Lower lobe of right lung (tissue), 2 donors: ENCODE results near the gene CRTAP. TPM values are rescaled to one million over a fixed set of nuclear protein-coding genes. Genes with fewer than 3 reads are reported as not detected.

Experiments used
- ATAC-seq, 2 donors: fragments of 200-7000 bp; cut with Tn5 transposase; one replicate each; pipeline ENCODE4 v1.9.1; 2020 to 2022; ENCODE audit warnings: mild to moderate bottlenecking in 2 of 2, moderate library complexity in 2 of 2
- DNase-seq: peaks from one replicate; pipeline ENCODE4 v3.0.0-alpha.2; 2020
- H3K27ac ChIP-seq: fragments of 200-600 bp; one replicate; pipeline ENCODE4 v1.8.0; 2022
- H3K27me3 ChIP-seq: fragments of 200-600 bp; one replicate; pipeline ENCODE4 v1.8.0; 2022; ENCODE audit warnings: low read depth
- H3K36me3 ChIP-seq: fragments of 200-600 bp; one replicate; pipeline ENCODE4 v1.8.0; 2022; ENCODE audit warnings: mild to moderate bottlenecking
- H3K4me1 ChIP-seq: fragments of 200-600 bp; one replicate; pipeline ENCODE4 v1.8.0; 2022
- H3K4me3 ChIP-seq: fragments of 200-600 bp; one replicate; pipeline ENCODE4 v1.8.0; 2022; ENCODE audit warnings: mild to moderate bottlenecking
- H3K9me3 ChIP-seq: fragments of 200-600 bp; one replicate; pipeline ENCODE4 v1.8.0; 2022
- intact Hi-C: fragments of 100-400 bp; cut with DNase I; formaldehyde crosslinking; loops from one replicate; pipeline ENCODE4 v1.11.0; 2022
- total RNA-seq: library from RNA; stranded (reverse); fragmentation: NEBNext Ultra II Directional; extraction: Animal tissue kit (Norgen Biotek cat#: 25700); gene quantifications from one replicate; pipeline ENCODE4 v1.2.1, GENCODE V29; 2021
- TF ChIP-seq, protein P1 (sequence below): fragments of 200-600 bp; IDR thresholded peaks from one replicate; pipeline ENCODE4 v1.8.0; 2022; ENCODE audit warnings: antibody characterized with exemption, mild to moderate bottlenecking
- donor health status: DM: no; HTN: yes; CAD: no; lungs with severe emphysema.

The CRTAP gene
- total RNA-seq, 1 donor from 2014 or later = 213 TPM

- peak; percentile 76 for DNase-seq
- Histone ChIP-seq H3K4me1 (peaks cover 20% of the 10 kb centered on the region), H3K36me3 (peaks cover 6% of the 10 kb centered on the region), H3K9me3 (no peaks in the 10 kb centered on the region), H3K27ac (no peak overlapping the region), H3K4me3 (no peak overlapping the region), H3K27me3 (no peaks in the 10 kb centered on the region)
- ATAC-seq = peak; percentile 49 to 63
- intact Hi-C loops = no loop called here
- TF ChIP-seq, protein P1, sequence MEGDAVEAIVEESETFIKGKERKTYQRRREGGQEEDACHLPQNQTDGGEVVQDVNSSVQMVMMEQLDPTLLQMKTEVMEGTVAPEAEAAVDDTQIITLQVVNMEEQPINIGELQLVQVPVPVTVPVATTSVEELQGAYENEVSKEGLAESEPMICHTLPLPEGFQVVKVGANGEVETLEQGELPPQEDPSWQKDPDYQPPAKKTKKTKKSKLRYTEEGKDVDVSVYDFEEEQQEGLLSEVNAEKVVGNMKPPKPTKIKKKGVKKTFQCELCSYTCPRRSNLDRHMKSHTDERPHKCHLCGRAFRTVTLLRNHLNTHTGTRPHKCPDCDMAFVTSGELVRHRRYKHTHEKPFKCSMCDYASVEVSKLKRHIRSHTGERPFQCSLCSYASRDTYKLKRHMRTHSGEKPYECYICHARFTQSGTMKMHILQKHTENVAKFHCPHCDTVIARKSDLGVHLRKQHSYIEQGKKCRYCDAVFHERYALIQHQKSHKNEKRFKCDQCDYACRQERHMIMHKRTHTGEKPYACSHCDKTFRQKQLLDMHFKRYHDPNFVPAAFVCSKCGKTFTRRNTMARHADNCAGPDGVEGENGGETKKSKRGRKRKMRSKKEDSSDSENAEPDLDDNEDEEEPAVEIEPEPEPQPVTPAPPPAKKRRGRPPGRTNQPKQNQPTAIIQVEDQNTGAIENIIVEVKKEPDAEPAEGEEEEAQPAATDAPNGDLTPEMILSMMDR = no peak
Observed at GRCh38 chr3:33149342-33149741, 35.5 kb downstream of the CRTAP start.

GRCh38 chr3:33152363-33153360, 38.8 kb downstream of the CRTAP start:
- H3K4me1 ChIP-seq = peaks cover 10% of the 10 kb centered on the region
- ATAC-seq (no peak), DNase-seq (no peak)
- no peaks in the 10 kb centered on the region for H3K27me3 ChIP-seq
- H3K9me3 ChIP-seq = no peaks in the 10 kb centered on the region
- no peaks in the 10 kb centered on the region for H3K36me3 ChIP-seq
- TF ChIP-seq, protein P1 = no peak
- H3K27ac ChIP-seq = no peak overlapping the region
- no peak overlapping the region for H3K4me3 ChIP-seq
- intact Hi-C loops = no loop called here

- no peaks in the 10 kb centered on the region for H3K27me3 ChIP-seq
- H3K4me3 ChIP-seq = no peak overlapping the region
- intact Hi-C loops = no loop called here
- no peak overlapping the region for H3K27ac ChIP-seq
- TF ChIP-seq, protein P1 = no peak
- no peak for ATAC-seq
- no peak for DNase-seq
- H3K9me3 ChIP-seq = no peaks in the 10 kb centered on the region
- no peaks in the 10 kb centered on the region for H3K36me3 ChIP-seq
- peaks cover 4% of the 10 kb centered on the region for H3K4me1 ChIP-seq
Observed at GRCh38 chr3:33153782-33154181, 40.0 kb downstream of the CRTAP start.

GRCh38 chr3:33155301-33155700, 41.5 kb downstream of the CRTAP start:
- Histone ChIP-seq H3K4me1 (no peaks in the 10 kb centered on the region), H3K4me3 (no peak overlapping the region), H3K9me3 (no peaks in the 10 kb centered on the region), H3K27me3 (no peaks in the 10 kb centered on the region), H3K36me3 (no peaks in the 10 kb centered on the region), H3K27ac (no peak overlapping the region)
- DNase-seq (no peak), ATAC-seq (no peak)
- TF ChIP-seq, protein P1 = no peak
- intact Hi-C loops = no loop called here

DNA sequence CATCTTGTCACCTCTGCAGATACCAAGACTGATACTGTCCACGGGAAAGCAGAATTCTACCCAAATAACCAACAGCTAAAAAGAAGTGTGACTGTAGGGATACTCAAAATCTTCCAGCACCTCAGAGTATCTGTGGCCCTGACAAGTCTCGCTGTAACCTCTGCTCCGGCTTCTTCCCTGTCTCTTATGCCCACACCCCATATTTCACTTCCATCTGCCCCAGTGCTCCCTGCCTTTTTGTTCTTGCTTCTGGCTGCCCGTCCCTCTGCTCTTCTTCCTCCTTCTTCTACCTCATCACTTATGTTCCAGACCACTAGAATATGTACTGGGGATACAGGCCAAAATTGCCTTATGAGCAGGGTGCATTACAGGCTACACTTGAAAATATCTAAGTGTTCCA, 45.4 kb downstream of the CRTAP start:
- intact Hi-C loops = no loop called here

More for the DNA sequence above, 45.4 kb downstream of the CRTAP start:
- Histone ChIP-seq H3K4me1 (no peaks in the 10 kb centered on the region), H3K27ac (no peak overlapping the region), H3K27me3 (no peaks in the 10 kb centered on the region), H3K36me3 (no peaks in the 10 kb centered on the region), H3K9me3 (no peaks in the 10 kb centered on the region), H3K4me3 (no peak overlapping the region)
- ATAC-seq (peak in 1 of 2 donors; percentile 11), DNase-seq (no peak)
- TF ChIP-seq, protein P1 = no peak
